HG03439 (cell line): ENCODE measurements around the gene OR13C8.
"Not testable (repeated sequence)": the region's sequence is repeated elsewhere in the genome, so short reads cannot be mapped to it uniquely, and the experiment has no call there.

Experiments
- ATAC-seq: cut with Tn5 transposase; IDR thresholded peaks from one replicate; pipeline ENCODE4 v1.9.1; 2021; ENCODE audit warnings: mild to moderate bottlenecking, moderate library complexity; ENCODE audit not compliant: unreplicated experiment

Gene OR13C8

GRCh38 chr9:104568868-104569267 lies at the start of gene OR13C8:
TSS of gene OR13C8 (plus strand) at chr9:104569168. CDS start at chr9:104569168, 0 bp downstream.
- ATAC-seq = no peak

- ATAC-seq = not testable (repeated sequence)
These were observed 48.7 kb upstream of the OR13C8 start for GRCh38 chr9:104520241-104520640.

GRCh38 chr9:104527109-104527508 lies 41.9 kb upstream of the OR13C8 start, which contains the start of gene OR13C4:
TSS of gene OR13C4 (minus strand) at chr9:104527209. CDS start at chr9:104527209, 0 bp downstream.
- ATAC-seq = no peak

GRCh38 chr9:104536756-104537155 lies 32.2 kb upstream of the OR13C8 start, which contains the start of gene OR13C3:
TSS of gene OR13C3 (minus strand) at chr9:104536856. CDS start at chr9:104536723, 133 bp downstream.
- ATAC-seq = no peak

GRCh38 chr9:104539275-104539674 lies 29.7 kb upstream of the OR13C8 start:
- no peak for ATAC-seq

GRCh38 chr9:104544644-104545043 lies 24.3 kb upstream of the OR13C8 start:
- ATAC-seq = no peak

- ATAC-seq = no peak
These were observed 15.7 kb upstream of the OR13C8 start for GRCh38 chr9:104553261-104553660.

- no peak for ATAC-seq
These were observed 13.4 kb upstream of the OR13C8 start for GRCh38 chr9:104555521-104555920.

- ATAC-seq = no peak
These were observed 11.9 kb upstream of the OR13C8 start for GRCh38 chr9:104556830-104557634.

GRCh38 chr9:104564358-104564757 lies 4.6 kb upstream of the OR13C8 start:
- no peak for ATAC-seq

- no peak for ATAC-seq
These were observed 3.6 kb downstream of the OR13C8 start for GRCh38 chr9:104572612-104573011.

- no peak for ATAC-seq
These were observed 6.5 kb downstream of the OR13C8 start for GRCh38 chr9:104575456-104575855.

- no peak for ATAC-seq
These were observed 8.3 kb downstream of the OR13C8 start for GRCh38 chr9:104577263-104577662.

- no peak for ATAC-seq
These were observed 11.6 kb downstream of the OR13C8 start for GRCh38 chr9:104580562-104580961.

- no peak for ATAC-seq
These were observed 17.7 kb downstream of the OR13C8 start for GRCh38 chr9:104586496-104587180.

- ATAC-seq = no peak
These were observed 20.7 kb downstream of the OR13C8 start for GRCh38 chr9:104589626-104590025.

GRCh38 chr9:104598749-104599148 lies 29.8 kb downstream of the OR13C8 start:
- ATAC-seq = not testable (repeated sequence)

- ATAC-seq = not testable (repeated sequence)
These were observed 30.3 kb downstream of the OR13C8 start, which contains the start of gene OR13C5 for GRCh38 chr9:104599313-104599712. TSS of gene OR13C5 (minus strand) at chr9:104599413. CDS start at chr9:104599413, 0 bp downstream.

GRCh38 chr9:104604801-104605200 lies 35.8 kb downstream of the OR13C8 start:
- no peak for ATAC-seq

- ATAC-seq = not testable (repeated sequence)
These were observed 36.6 kb downstream of the OR13C8 start, which contains the start of gene OR13C2 for GRCh38 chr9:104605527-104605926. TSS of gene OR13C2 (minus strand) at chr9:104605627. CDS start at chr9:104605627, 0 bp downstream.

GRCh38 chr9:104606152-104606551 lies 37.2 kb downstream of the OR13C8 start:
- no peak for ATAC-seq

- no peak for ATAC-seq
These were observed 39.4 kb downstream of the OR13C8 start for GRCh38 chr9:104608336-104608735.
